ENCODE measurements around the gene GCA. TPM values are rescaled to one million over a fixed set of nuclear protein-coding genes. Genes with fewer than 3 reads are reported as not detected.

The GCA gene
- total RNA-seq, 3 donors from 2014 or later (not counting 1 experiment from before 2014, with no cell fraction given): 5.5 to 9.7 (median 6.6) TPM

DNA sequence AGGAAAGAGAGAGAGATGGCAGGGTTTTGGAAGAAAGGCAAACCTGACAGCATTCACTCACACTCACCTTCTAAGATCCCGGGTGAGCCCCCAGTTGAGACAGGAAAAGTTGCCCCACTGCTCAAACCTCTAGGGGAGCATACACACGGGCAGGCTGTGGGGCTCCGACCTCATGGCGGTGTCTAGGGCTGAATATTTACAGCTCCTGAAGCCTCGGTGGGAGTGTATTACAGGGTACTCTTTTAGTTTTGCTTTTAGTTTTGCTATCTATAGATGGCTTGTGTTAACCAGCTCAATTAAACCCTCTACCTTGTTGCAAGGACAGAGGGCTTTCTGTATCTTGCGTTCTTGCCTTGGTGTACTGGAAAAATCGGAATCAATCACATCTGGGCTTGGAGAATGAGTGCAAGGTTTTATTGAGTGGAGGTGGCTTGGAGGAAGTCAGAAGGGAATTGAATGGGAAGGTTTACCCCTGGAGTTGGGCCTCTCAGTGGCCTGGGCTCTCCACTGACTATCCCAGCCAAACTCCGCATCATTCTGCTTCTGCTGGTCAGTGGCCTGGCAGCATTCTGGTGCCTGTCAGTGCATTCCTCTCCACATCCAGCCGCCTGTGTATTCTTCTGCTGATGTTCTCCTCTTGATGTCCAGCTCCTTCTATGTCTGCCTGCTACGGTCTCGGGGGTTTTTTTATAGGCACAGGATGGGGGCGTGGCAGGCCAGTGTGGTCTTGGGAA, 15.3 kb upstream of the GCA start:
- DNase-seq (no peak), ATAC-seq (peak; percentile 44 to 78 (median 70))
- H3K27me3 ChIP-seq (ENCODE audit: control insufficient read depth, insufficient read depth, low read length): no peaks in the 10 kb centered on the region
- Mint-ChIP-seq H3K36me3 (no peaks in the 10 kb centered on the region), H3K9me3 (no peaks in the 10 kb centered on the region), H3K27me3 (ENCODE audit: low read depth in 2 of 2) (no peaks in the 10 kb centered on the region), H3K4me1 (peaks cover 0 to 5% of the 10 kb centered on the region in 2 donors), H3K27ac (peak overlapping the region in 1 of 2 donors; percentile 65), H3K4me3 (no peak overlapping the region)
- 74% methylated on average over 12 of the region's 12 CpGs for WGBS (ENCODE audit: insufficient coverage)
- H3K4me3 ChIP-seq (ENCODE audit: low read length): no peak overlapping the region
- no peaks in the 10 kb centered on the region for H3K36me3 ChIP-seq (ENCODE audit: control insufficient read depth, insufficient read depth, low read length)
- TF ChIP-seq, protein P1, sequence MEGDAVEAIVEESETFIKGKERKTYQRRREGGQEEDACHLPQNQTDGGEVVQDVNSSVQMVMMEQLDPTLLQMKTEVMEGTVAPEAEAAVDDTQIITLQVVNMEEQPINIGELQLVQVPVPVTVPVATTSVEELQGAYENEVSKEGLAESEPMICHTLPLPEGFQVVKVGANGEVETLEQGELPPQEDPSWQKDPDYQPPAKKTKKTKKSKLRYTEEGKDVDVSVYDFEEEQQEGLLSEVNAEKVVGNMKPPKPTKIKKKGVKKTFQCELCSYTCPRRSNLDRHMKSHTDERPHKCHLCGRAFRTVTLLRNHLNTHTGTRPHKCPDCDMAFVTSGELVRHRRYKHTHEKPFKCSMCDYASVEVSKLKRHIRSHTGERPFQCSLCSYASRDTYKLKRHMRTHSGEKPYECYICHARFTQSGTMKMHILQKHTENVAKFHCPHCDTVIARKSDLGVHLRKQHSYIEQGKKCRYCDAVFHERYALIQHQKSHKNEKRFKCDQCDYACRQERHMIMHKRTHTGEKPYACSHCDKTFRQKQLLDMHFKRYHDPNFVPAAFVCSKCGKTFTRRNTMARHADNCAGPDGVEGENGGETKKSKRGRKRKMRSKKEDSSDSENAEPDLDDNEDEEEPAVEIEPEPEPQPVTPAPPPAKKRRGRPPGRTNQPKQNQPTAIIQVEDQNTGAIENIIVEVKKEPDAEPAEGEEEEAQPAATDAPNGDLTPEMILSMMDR (IDR thresholded peaks at IDR 0.05): no peak
- H3K9me3 ChIP-seq (ENCODE audit: control insufficient read depth, insufficient read depth, low read length): no peaks in the 10 kb centered on the region
- intact Hi-C loops (cut with micrococcal nuclease): no loop called here
- H3K4me1 ChIP-seq (ENCODE audit: control insufficient read depth, insufficient read depth, low read length): peaks cover 6% of the 10 kb centered on the region
- H3K27ac ChIP-seq (ENCODE audit: low read length): no peak overlapping the region

DNA sequence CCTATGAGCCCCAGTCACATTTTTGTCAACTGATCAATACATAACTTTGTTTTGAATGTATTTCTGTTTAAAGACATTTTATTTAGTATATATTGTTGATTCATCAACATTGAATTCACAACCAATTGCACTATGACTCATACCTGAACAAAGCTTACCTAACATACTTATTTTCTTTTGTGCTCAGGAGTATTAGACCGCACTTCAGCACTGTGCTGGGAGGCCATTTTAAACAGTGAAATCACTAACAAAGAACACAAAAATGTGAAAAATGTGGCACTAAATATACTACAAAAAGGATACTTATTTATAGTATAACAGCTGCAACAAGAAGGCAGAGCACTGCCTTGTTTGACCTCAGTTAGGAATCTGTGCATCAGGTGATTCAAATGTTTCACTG, 13.1 kb upstream of the GCA start:
- no peaks in the 10 kb centered on the region for H3K9me3 Mint-ChIP-seq
- Histone ChIP-seq H3K4me3 (ENCODE audit: low read length) (no peak overlapping the region), H3K9me3 (ENCODE audit: control insufficient read depth, insufficient read depth, low read length) (no peaks in the 10 kb centered on the region), H3K27ac (ENCODE audit: low read length) (no peak overlapping the region), H3K36me3 (ENCODE audit: control insufficient read depth, insufficient read depth, low read length) (no peaks in the 10 kb centered on the region), H3K4me1 (ENCODE audit: control insufficient read depth, insufficient read depth, low read length) (peaks cover 6% of the 10 kb centered on the region), H3K27me3 (ENCODE audit: control insufficient read depth, insufficient read depth, low read length) (no peaks in the 10 kb centered on the region)
- DNase-seq (no peak), ATAC-seq (no peak)
- H3K4me3 Mint-ChIP-seq: no peak overlapping the region
- no peaks in the 10 kb centered on the region for H3K36me3 Mint-ChIP-seq
- H3K27ac Mint-ChIP-seq: no peak overlapping the region
- TF ChIP-seq, protein P1 (IDR thresholded peaks at IDR 0.05): no peak
- 100% methylated on average over 1 of the region's 1 CpG for WGBS (ENCODE audit: insufficient coverage)
- H3K4me1 Mint-ChIP-seq: peaks cover 0 to 5% of the 10 kb centered on the region in 2 donors
- peaks cover 0 to 7% of the 10 kb centered on the region in 2 donors for H3K27me3 Mint-ChIP-seq (ENCODE audit: low read depth in 2 of 2)
- intact Hi-C loops (cut with micrococcal nuclease): no loop called here

DNA sequence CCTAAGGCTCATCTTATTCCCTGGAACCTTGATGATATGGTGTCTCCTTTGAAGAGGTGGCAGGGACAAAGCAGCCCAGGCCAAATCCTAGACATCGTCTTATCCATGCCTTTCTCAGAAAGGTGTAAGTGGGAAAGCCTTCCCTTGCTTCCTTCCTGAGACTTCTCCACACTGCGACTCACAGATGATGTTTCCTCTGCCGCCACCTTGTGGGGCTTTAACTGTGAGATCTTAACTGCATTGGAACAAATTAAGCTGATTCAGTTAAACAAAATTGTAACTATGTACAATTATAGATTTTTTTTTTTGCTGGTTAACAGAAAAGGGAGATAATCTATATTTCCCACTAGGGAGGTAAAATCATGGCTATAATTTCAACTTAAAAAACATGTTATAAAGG, 10.0 kb upstream of the GCA start:
- Histone ChIP-seq H3K9me3 (ENCODE audit: control insufficient read depth, insufficient read depth, low read length) (no peaks in the 10 kb centered on the region), H3K27ac (ENCODE audit: low read length) (no peak overlapping the region), H3K27me3 (ENCODE audit: control insufficient read depth, insufficient read depth, low read length) (no peaks in the 10 kb centered on the region), H3K36me3 (ENCODE audit: control insufficient read depth, insufficient read depth, low read length) (no peaks in the 10 kb centered on the region), H3K4me3 (ENCODE audit: low read length) (no peak overlapping the region), H3K4me1 (ENCODE audit: control insufficient read depth, insufficient read depth, low read length) (no peaks in the 10 kb centered on the region)
- DNase-seq (peak in 1 of 2 donors; percentile 61), ATAC-seq (peak in 2 of 3 donors; percentile 55 to 65)
- Mint-ChIP-seq H3K36me3 (no peaks in the 10 kb centered on the region), H3K4me3 (no peak overlapping the region), H3K9me3 (no peaks in the 10 kb centered on the region), H3K27ac (no peak overlapping the region), H3K27me3 (ENCODE audit: low read depth in 2 of 2) (peaks cover 3 to 14% of the 10 kb centered on the region in 2 donors), H3K4me1 (no peaks in the 10 kb centered on the region)
- intact Hi-C loops (cut with micrococcal nuclease): no loop called here
- TF ChIP-seq, protein P1 (IDR thresholded peaks at IDR 0.05): peak; percentile 19
- WGBS (ENCODE audit: insufficient coverage): 0% methylated on average over 1 of the region's 3 CpGs

DNA sequence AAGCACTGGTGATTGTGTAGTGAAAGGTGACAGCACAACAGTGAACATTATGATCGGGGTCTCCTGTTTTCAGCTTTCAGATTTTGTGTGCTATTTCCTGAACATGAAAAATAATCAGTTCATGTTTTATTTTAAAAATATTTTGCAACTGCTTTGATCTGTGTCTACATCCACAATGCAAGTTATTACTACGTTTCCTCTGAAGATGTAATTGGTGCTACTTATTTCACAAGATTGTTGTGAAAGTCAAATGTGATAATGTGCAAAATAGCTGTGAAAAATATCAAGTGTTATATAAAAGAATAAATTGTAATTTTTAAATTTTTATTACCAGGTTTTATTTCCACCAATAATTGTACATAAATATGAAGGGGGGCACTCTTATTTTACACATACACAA, 6.1 kb upstream of the GCA start:
- H3K4me3 ChIP-seq (ENCODE audit: low read length): no peak overlapping the region
- no peak overlapping the region for H3K4me3 Mint-ChIP-seq
- 100% methylated on average over 1 of the region's 2 CpGs for WGBS (ENCODE audit: insufficient coverage)
- no peaks in the 10 kb centered on the region for H3K27me3 ChIP-seq (ENCODE audit: control insufficient read depth, insufficient read depth, low read length)
- ATAC-seq: no peak
- H3K9me3 Mint-ChIP-seq: no peaks in the 10 kb centered on the region
- H3K4me1 Mint-ChIP-seq: no peaks in the 10 kb centered on the region
- H3K9me3 ChIP-seq (ENCODE audit: control insufficient read depth, insufficient read depth, low read length): no peaks in the 10 kb centered on the region
- H3K27me3 Mint-ChIP-seq (ENCODE audit: low read depth in 2 of 2): peaks cover 3 to 14% of the 10 kb centered on the region in 2 donors
- H3K27ac ChIP-seq (ENCODE audit: low read length): no peak overlapping the region
- H3K36me3 Mint-ChIP-seq: no peaks in the 10 kb centered on the region
- H3K27ac Mint-ChIP-seq: no peak overlapping the region
- TF ChIP-seq, protein P1 (IDR thresholded peaks at IDR 0.05): no peak
- DNase-seq: no peak
- H3K36me3 ChIP-seq (ENCODE audit: control insufficient read depth, insufficient read depth, low read length): no peaks in the 10 kb centered on the region
- H3K4me1 ChIP-seq (ENCODE audit: control insufficient read depth, insufficient read depth, low read length): no peaks in the 10 kb centered on the region
- intact Hi-C loops (cut with micrococcal nuclease): no loop called here

All from natural killer cell (primary cell).